ENCODE results near the gene PLA2G6. TPM values are rescaled to one million over a fixed set of nuclear protein-coding genes. Genes with fewer than 3 reads are reported as not detected.

The PLA2G6 gene
- total RNA-seq, 2 experiments from 2014 or later = 33.9 to 83.9 TPM

GRCh38 chr22:38115423-38116205 is 66.0 kb downstream of the PLA2G6 start:
- no peak for TF ChIP-seq EZH2phosphoT487 (IDR thresholded peaks at IDR 0.05; ENCODE audit: borderline replicate concordance, low read depth, low read length)
- TF ChIP-seq CTCF (conservative IDR thresholded peaks at IDR 0.05; ENCODE audit: low read length) = no peak
- no peaks in the 10 kb centered on the region for H3K9me2 ChIP-seq (ENCODE audit: insufficient read depth, low read length)
- intact Hi-C loops (cut with micrococcal nuclease; ENCODE audit: unreplicated experiment) = no loop called here
- POLR2A ChIA-PET = no interaction called here
- no peak overlapping the region for H2AFZ ChIP-seq (ENCODE audit: low read length)
- no peak for DNase-seq (ENCODE audit: low spot score)
- no peak overlapping the region for H3K4me2 ChIP-seq (ENCODE audit: low read length)
- BruUV-seq (replicated peaks) = no TSS peak
- H3K9me3 ChIP-seq (ENCODE audit: low read length) = no peaks in the 10 kb centered on the region
- H4K20me1 ChIP-seq (ENCODE audit: insufficient read depth, low read length) = no peaks in the 10 kb centered on the region
- no peaks in the 10 kb centered on the region for H3K79me2 ChIP-seq (ENCODE audit: insufficient read depth, low read depth, low read length)
- H3K27ac ChIP-seq (ENCODE audit: low read depth, low read length, poor library complexity, severe bottlenecking) = no peak overlapping the region
- no peaks in the 10 kb centered on the region for H3K36me3 ChIP-seq (ENCODE audit: insufficient read depth, low read length)
- no peak overlapping the region for H3K4me3 ChIP-seq (ENCODE audit: low read depth, low read length, poor library complexity, severe bottlenecking)
- no peaks in the 10 kb centered on the region for H3K4me1 ChIP-seq (ENCODE audit: insufficient read depth, low read length, poor library complexity, severe bottlenecking)
- CTCF ChIA-PET (ENCODE audit: unreplicated experiment) = no interaction called here

- Histone ChIP-seq H3K9me3 (ENCODE audit: low read length) (no peaks in the 10 kb centered on the region), H3K27ac (ENCODE audit: low read depth, low read length, poor library complexity, severe bottlenecking) (no peak overlapping the region), H3K4me1 (ENCODE audit: insufficient read depth, low read length, poor library complexity, severe bottlenecking) (no peaks in the 10 kb centered on the region), H3K9me2 (ENCODE audit: insufficient read depth, low read length) (no peaks in the 10 kb centered on the region), H3K4me2 (ENCODE audit: low read length) (no peak overlapping the region), H3K36me3 (ENCODE audit: insufficient read depth, low read length) (no peaks in the 10 kb centered on the region), H3K4me3 (ENCODE audit: low read depth, low read length, poor library complexity, severe bottlenecking) (no peak overlapping the region), H4K20me1 (ENCODE audit: insufficient read depth, low read length) (no peaks in the 10 kb centered on the region), H3K79me2 (ENCODE audit: insufficient read depth, low read depth, low read length) (no peaks in the 10 kb centered on the region), H2AFZ (ENCODE audit: low read length) (no peak overlapping the region)
- POLR2A ChIA-PET = no interaction called here
- no TSS peak for BruUV-seq (replicated peaks)
- CTCF ChIA-PET (ENCODE audit: unreplicated experiment) = no interaction called here
- TF ChIP-seq EZH2phosphoT487 (IDR thresholded peaks at IDR 0.05; ENCODE audit: borderline replicate concordance, low read depth, low read length) (no peak), CTCF (conservative IDR thresholded peaks at IDR 0.05; ENCODE audit: low read length) (peak; percentile 90)
- peak; percentile 65 for DNase-seq (ENCODE audit: low spot score)
- intact Hi-C loops (cut with micrococcal nuclease; ENCODE audit: unreplicated experiment) = no loop called here
These were observed 66.9 kb downstream of the PLA2G6 start for GRCh38 chr22:38114484-38115398.

Measured in OCI-LY7 (cell line).